HT1080 (cell line): ENCODE measurements around the gene BOLL. TPM values are rescaled to one million over a fixed set of nuclear protein-coding genes. Genes with fewer than 3 reads are reported as not detected.
"Not testable (repeated sequence)": the region's sequence is repeated elsewhere in the genome, so short reads cannot be mapped to it uniquely, and the experiment has no call there.

Experiments used
- DNase-seq: peaks from one replicate; pipeline ENCODE4 v3.0.0-alpha.2; 2015; ENCODE audit warnings: low read depth
- polyA plus RNA-seq, 2 experiments: library from polyadenylated mRNA; depleted of rRNA; stranded (reverse); fragments of >200 nt; gene quantifications; 2 replicates each; pipeline ENCODE4 v1.2.3, GENCODE V29; 2015
- total RNA-seq: library from RNA; depleted of rRNA; stranded (reverse); fragments of >200 nt; shearing (Covaris generic); gene quantifications from 2 replicates; pipeline ENCODE4 v1.2.3, GENCODE V29; 2014; rRNA removed

The BOLL gene, protein sequence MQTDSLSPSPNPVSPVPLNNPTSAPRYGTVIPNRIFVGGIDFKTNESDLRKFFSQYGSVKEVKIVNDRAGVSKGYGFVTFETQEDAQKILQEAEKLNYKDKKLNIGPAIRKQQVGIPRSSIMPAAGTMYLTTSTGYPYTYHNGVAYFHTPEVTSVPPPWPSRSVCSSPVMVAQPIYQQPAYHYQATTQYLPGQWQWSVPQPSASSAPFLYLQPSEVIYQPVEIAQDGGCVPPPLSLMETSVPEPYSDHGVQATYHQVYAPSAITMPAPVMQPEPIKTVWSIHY
- total RNA-seq = not detected in 2 replicates
- polyA plus RNA-seq (2015; cell fraction: cytosol; rRNA removed) = not detected in 2 replicates
- not detected in 2 replicates for polyA plus RNA-seq (2015; cell fraction: nucleus; rRNA removed)

DNA sequence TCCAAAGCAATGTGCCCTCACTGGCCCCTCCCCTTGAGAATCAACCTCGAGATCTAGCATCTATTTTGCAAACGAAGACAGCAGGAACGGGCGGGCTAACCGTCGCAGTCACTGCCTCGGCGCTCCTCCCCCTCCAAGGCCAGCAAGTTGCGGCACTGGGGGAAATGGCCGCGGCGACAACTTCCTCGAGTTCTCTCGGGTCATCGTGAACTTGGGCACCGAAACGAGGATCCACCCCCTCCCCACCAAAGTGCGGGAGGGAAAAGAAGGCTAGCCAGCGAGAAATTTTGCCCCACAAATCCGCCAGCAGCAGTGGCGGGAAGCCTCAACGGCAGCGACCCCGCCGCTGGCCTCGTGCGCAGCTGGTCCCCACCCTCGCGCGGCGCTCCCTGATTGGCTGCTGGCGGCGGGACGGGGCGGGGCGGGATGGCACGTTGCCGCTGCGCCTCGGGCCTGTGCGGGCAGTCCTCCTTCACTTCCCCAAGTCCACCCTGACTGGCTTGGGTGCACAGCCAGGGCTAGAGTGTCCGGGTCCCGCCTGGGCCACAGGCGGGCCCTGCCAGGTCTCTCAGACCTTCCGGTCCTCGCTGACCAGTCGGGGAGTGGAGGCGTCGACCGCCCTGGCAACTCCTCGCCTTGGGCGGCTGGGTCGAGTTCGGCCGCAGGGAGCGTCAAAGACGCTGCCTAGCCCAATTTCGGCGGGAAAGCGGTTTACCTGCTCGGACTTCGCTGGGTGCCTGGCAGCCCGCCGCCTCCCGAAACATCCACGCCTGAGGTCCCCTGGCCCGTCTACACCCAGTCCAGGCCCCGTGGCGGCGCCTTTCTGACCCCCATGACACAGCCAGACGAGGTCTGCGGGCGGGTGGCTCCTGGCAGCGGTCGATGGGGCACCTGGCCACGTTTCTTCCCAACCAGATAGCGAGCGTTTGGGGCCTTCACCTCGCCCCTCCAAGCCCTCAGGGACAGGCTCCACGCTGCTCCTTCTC is at the start of gene BOLL:
Gene BOLL, minus strand, starts transcription at position 364 of the 986 bp plus-strand sequence. CDS start 3,469 bp downstream, outside the sequence.
- no peak for DNase-seq

DNA sequence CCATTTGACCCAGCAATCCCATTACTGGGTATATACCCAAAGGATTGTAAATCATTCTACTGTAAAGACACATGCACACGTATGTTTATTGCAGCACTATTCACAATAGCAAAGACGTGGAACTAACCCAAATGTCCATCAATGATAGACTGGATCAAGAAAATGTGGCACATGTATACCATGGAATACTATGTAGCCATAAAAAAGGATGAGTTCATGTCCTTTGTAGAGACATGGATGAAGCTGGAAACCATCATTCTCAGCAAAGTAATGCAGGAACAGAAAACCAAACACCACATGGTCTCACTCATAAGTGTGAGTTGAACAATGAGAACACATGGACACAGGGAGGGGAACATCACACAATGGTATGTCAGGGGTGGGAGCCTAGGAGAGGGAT is 49.7 kb upstream of the BOLL start:
- DNase-seq = not testable (repeated sequence)

DNA sequence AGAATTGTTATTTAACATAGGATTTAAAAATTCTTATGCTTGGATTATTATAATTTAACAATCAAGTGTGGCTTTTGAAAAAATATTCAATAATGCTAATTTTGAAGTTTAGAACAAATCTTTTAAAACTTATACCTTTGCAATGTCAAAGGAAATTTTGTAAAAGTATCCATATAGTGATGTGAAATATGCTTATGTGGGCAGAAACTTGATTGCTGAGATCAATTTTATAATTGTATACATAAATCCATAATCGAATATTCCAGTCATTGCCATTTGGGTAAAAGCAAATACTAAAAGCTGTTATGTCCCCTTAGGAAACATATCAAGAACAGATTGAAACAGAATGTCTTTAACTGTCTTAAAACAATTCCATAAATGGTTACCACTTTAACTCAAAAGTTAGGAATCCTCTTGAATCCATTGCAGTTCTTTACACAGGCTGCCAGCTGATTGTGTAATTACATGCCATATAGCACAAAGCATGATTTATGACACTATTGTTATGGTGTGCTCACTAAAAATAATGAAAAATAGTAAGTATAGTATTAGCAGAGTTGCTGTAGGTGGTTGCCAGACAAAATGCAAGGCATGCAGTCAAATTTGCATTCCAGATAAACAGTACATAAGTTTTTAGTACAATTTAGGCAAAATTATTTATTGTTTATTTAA is 43.5 kb upstream of the BOLL start:
- no peak for DNase-seq

DNA sequence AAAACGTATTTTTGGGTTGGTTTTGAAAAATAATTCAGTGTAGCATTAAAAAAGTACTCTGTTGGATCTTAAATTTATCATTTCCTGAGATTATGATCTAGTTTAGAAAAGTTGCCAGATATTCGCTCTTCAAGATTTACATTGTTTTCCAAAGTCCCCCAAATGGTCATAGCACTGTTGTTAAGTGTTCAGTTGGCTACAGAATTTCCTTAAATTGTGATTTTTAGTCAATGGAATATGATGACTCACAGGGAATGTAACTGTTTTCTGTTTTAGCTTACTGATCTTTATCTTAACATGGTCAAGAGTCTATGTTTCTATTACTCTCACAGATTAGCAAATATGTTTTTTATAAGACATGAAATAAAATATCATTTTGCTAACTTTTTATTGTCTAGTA is 42.5 kb upstream of the BOLL start:
- DNase-seq = no peak

DNA sequence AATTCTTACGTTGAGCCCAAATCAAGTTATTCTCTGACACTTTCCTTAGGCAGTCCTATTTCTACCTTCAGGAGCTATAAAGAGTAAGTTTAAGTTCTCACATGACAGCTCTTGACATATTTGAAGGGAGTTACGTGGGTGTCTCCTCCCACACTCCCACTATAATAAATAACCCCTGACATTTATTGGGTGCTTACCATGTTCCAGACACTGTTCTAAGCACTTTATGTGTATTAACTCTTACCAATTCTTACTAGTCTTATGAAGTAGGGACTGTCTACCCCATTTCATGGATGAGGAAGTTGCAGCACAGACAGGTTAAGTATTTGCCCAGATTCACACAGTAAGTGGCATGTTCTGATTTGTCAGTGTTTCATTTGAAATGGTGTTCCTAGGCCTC is 37.2 kb upstream of the BOLL start:
- DNase-seq = no peak

DNA sequence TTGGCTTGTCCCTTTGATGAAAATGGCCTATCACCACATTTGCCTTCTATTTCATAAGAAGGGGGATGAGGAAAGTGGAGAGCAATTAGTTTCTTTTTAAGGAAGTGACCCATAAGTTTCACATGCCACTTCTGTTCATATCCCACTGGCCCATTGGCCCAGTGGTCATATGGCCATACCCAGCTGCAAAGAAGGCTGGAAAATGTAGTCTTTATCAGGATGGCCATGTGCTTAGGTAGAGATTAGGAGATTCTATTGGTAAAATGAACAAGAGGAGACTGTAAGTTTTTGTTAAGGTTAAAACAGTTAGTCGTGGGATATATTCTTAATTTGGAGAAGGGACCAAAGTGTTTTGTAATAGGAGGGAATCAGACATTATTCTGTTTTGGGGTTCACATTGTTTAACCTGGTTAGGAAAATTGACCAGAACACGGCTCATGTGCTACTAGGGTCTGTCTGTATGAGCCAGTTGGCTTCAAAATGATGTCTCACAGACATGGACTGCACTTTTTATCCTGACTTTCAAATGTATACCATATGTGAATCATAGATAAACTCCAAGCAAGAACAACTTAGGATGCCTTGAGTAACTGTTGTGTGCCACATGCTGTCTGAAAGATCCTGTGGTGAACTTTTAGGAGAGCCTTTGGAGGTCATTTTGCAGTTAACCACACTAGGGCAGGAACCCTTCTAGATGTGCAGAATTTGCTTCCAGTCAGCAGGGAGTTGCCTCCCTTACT is 36.6 kb upstream of the BOLL start:
- DNase-seq = no peak

DNA sequence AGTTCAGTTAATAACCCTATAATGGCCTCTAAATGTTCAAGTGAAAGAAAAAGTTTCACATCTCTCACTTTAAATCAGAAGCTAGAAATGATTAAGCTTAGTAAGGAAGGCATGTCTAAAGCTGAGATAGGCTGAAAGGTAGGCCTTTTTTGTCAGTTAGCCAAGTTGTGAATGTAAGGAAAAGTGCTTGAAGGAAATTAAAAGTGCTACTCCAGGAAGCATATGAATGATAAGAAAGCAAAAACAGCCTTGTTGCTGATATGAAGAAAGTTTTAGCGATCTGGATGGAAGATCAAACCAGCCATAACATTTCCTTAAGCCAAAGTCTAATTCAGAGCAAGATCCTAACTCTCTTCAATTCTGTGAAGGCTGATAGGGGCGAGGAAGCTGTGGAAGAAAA is 29.4 kb upstream of the BOLL start:
- DNase-seq = no peak

DNA sequence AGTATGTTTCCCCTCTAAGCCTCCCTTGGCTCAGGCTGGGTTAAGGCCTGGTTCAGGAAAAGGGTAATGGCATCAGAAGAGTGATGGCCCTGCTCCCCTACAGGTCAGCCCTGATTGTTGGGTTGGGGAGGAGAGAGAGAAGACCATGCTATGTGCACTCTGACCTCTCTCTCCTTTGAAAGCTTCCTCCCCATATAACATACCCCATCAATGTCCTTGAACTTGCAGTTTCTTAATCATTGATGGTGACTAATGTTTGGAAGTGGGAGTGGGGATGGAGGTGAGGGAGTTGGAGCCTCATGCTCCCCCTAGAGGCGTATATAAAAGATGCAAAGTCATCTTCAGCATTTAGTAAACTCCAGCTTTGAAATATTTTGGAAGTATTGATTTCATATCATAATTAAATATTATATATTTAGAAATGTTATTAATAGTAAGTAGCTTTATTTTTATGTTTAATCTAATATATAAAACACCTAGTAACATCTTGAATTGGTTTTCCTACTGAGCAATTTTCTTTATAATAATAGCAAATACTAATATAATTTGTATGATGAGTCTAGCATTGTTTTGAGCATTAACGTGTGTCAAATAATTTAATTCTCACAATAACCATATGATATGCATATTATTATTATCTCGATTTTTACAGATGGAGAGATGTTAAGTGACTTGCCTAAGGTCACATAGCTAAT is 28.1 kb upstream of the BOLL start:
- peak; percentile 71 for DNase-seq

DNA sequence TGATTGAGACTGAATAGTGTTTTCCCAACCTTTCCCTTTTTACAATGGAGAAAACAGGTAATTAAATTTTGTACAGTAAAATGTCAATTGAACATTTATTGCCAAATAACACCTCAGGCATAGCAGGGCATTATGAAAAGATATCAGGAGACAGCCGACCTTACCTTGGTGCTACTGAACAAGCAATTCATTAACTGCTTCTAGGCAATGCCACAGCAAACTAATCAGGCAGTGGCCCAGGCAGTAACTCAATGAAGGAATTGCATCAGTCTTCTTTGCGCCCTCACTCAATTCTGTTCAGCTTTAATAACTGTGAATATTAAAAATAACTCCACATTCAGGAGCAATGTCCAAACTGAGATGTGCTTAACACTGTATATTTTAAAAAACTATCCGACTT is 25.4 kb upstream of the BOLL start:
- no peak for DNase-seq

DNA sequence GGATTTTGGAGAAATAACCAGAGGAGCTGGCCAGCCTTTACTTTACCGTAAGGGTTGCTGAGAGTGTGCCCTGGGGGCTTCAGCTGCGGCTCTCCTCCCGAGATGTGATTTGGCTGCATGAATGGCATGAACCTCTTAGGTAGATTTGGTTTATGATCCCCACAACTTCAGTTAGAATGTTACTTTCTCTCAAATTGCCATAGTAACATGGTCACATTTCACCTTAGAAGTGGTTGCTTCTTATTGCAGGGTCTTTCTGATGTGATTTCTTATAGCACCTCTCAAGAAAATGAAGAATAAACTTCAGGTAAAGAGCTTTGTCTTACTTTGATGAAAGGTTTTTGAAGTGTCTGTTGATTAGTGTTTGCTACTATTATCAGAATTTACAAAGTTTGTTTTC is 24.9 kb upstream of the BOLL start:
- DNase-seq = no peak

DNA sequence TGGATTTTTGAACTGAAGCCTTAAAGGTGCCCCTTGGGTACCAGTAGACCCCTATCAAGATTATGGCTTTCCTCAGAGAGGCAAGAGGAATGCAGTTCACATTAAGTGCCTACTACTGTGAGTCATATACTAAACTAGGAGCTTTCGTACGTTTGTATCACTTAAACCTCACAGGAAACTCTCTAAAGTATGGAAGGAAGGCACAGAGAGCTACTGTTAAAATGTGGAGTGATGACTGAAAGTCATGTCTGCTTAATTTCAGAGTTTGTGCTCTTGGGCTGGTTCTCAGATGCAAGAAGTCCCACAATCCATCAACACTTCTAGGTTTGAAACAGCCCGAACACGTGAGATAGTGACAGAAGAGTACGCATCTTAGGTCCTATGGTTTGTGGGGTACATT is 23.9 kb upstream of the BOLL start:
- no peak for DNase-seq

DNA sequence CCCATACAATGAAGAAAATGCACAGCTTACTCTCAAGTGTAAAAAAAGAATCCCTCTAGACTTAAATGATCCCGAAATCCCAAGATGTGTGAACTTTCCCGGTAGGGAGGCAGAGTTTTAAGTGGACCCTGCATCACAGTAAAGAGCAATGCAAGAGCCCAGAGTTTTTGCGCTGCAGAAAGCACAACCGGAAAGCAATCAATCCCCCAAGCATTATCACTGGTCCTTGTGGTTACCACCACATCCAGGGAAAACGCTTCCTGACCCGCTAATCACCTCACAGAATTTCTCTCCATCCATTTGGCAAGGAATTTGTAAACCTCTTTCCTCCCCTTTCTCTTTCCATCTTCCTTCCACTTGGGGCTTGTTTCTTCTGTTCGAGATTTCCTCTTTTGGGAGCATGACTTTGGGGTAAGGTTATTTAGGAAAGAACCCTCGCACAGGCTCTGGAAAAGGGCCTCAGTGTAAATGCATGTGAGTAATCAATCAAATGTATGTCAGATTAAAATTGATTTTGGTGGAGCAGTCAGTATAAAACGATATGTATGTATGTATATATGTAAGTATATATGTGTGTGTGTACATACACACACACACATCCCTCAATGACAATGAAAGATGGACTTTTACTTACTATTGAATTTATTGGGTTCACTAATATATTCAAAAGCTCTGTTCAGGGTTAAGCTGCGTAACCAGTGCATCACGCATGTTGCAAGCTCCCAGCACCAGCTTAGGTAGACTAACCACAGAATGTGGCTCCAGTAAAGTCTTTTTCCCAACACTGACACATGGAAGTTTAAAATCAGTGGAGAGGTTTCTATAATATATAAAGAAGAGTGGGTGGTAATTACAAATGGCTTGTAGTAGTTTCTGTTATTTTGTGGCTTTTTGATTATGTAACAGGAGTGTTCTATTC is 20.9 kb upstream of the BOLL start:
- no peak for DNase-seq

DNA sequence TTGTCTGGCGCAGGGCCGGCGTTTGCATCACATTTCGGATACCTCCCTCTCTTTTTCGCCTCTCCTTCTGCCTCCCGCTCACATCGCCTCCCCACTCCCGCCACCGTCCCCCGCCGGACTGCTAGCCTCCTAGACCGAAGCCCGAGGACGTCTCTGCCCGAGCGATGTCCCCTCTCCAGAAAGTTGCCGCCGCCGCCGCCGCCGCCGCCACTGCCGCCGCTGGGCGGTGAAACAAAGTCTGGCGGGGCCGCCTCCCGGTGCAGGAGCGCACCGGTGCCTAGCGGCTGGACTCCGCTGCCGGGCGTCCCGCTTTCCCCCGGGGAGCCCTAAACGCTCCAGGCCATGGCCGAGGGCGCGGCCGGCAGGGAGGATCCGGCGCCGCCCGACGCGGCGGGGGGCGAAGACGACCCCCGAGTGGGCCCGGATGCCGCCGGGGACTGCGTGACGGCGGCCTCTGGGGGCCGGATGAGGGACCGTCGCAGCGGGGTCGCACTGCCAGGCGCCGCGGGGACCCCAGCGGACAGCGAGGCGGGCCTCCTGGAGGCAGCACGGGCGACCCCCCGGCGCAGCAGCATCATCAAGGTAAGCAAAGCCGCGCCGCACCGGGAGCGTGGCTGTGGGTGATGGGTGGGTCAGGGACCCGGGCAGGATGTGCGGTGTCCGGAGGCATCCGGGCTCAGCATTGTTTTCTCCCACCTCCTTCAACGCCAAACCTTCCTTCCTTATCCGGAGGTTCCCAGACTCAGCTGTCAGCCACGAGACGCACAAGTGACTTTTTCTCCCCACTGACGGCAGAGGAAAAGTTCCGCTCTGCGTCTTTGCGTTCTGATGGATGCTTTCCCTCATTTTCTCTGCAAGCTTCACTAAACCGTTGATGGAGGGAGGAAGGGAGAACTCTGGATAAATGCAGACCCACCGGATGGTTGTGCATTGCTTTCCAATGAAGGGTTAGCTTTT is 19.9 kb upstream of the BOLL start:
- DNase-seq = no peak

DNA sequence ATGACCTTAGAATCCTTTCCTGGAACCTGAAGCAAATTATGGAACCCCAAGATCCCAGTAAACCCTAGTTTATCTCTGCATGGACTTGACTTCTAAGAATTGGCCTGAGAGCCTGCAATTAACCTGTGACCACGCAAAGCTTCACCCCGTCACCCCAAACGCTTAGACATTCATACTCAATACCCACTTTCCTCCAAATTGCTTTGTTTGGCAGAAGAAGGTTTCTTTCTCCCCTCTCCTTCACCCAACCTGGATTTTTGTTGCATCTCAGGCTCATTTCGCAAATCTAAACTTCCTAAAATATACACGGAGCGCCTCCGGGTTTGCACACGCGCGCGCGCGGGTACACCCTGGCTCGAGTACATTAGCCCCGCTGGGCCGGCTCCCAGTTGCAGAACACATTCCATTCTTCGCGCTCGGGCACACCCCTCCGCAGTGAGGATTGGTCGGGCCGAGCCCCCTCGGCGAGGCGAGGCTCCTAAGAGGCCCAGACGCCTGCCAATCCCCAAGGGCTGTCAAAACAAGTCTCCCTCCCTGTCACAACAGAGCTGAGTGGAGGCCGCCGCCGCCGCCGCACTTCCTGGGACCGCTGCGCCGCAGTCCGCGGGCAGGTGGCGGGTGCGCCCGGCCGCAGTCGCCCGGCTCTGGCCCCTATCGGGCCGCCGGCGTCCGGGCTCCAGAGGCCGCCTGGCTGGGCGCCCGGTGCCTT is 19.1 kb upstream of the BOLL start, which contains the start of gene PLCL1:
Gene PLCL1, plus strand, starts transcription at position 545 of the 709 bp plus-strand sequence.
- peak; percentile 92 for DNase-seq

DNA sequence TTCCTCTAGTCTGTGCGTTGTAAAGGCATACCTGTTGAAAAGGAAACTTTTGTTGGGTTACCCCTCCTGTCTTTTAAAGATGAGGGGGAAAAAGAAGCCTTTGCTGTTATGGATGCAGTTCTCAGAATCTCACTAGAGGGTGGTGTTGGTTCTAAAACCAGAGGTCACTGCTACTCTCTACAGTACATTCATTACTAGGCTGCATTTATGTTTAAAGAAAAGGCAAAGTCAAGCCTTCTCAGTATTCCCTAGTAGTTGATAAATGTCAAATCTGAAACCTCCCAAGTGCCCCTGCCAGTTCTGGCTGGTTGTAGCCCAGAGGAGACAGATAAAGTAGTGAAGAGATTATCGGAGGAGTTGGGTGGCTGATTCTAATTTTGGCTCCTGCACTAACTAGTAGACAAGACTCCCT is 17.9 kb upstream of the BOLL start:
- DNase-seq = peak; percentile 55

DNA sequence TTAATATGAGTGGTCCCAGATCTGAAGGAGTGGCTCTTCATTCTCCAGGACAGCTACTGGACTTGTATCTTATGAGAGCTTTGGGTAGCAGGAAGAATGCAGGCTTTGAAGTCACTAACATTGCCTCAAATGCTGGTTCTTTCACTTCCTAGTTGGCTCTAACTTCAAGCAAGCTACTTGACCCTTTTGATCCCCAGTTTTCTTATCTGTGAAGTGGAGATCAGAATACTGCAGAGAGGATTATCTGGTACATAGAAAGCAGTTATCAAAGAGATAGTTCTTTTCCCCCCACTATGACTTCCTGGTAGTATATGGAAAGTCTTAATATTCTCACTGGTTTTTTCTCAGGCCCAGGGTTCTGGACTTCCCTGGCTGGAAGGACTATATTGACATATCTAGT is 15.9 kb upstream of the BOLL start:
- no peak for DNase-seq

DNA sequence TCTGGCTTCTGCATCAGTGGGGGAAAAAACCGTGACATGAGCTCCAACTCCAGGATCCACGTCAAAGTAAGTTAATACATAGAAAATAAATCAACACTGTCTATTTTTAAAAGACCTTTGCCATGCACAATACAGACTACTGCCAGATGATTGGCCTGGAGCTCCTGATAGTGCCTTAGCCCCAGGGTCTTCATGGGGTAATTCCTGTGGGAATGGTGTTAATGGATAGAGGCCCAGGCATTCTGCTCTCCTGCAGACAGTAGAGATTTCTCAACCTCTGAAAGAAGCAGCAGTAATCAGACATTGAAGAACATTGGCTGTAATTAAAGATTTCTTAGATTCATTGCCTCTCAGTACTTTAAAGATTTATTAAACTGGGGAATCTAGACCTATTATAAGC is 15.0 kb upstream of the BOLL start:
- no peak for DNase-seq
